ENCODE results near the gene KIF20A. TPM values are rescaled to one million over a fixed set of nuclear protein-coding genes. Genes with fewer than 3 reads are reported as not detected.

The KIF20A gene
- polyA plus RNA-seq, 2 of the 4 experiments (the other 2 are of a cell fraction): 37.4 to 45.0 TPM

GRCh38 chr5:138138949-138139780, 39.7 kb upstream of the KIF20A start, which contains the start of gene NME5 (continued):
- no peak for TF ChIP-seq HES2 (IDR thresholded peaks at IDR 0.05)
- no peak for TF ChIP-seq FOSL2 (IDR thresholded peaks at IDR 0.05)
- TF ChIP-seq FOSL2 (CRISPR knock-in tag; IDR thresholded peaks at IDR 0.05): no peak
- TF ChIP-seq KDM1A (IDR thresholded peaks at IDR 0.05; ENCODE audit: low read depth): no peak
- TF ChIP-seq HMGXB4 (CRISPR knock-in tag; IDR thresholded peaks at IDR 0.05; ENCODE audit: borderline replicate concordance): no peak

DNA sequence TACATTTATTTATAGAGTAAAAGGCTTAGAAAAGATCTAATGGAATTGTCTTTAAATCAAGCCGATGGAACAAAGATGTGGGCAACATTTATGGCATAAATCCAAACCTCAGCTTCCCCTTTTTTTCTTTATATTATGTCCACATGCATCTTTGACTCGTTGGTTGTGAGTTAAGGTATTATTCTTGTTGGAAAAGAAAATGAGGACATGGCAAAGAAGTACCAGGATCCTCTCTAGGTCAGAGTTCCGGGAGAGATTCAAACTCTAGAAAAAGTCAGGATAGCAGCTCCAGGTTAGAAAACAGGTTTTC, 39.2 kb upstream of the KIF20A start:
- FAIRE-seq: no peak
- no peak overlapping the region for H3K27ac ChIP-seq
- ChIA-PET CTCF (interaction anchor here (0.6 to 3.2 kb wide), 6 partner anchors 40 to 641 kb away, joined by 3 to 14 read pairs (median 3); partner anchors contain the start of gene SPOCK1), POLR2A (no interaction called here)
- no peak for DNase-seq (ENCODE audit: low read depth in 1 of 2, low spot score in 1 of 2)
- no peak overlapping the region for H3K4me2 ChIP-seq
- TF ChIP-seq HEYL (CRISPR knock-in tag; IDR thresholded peaks at IDR 0.05) (no peak), NFE2L2 (conservative IDR thresholded peaks at IDR 0.05; ENCODE audit: low read length) (no peak), KDM1A (IDR thresholded peaks at IDR 0.05; ENCODE audit: low read depth) (no peak), RCOR1 (IDR thresholded peaks at IDR 0.05; ENCODE audit: low read depth, low read length) (no peak), HOXA7 (CRISPR knock-in tag; IDR thresholded peaks at IDR 0.05) (no peak), RARB (CRISPR knock-in tag; IDR thresholded peaks at IDR 0.05) (no peak), KDM5A (IDR thresholded peaks at IDR 0.05) (no peak), PBX3 (IDR thresholded peaks at IDR 0.05) (no peak), NR3C1 (IDR thresholded peaks at IDR 0.05) (no peak), BHLHE40 (IDR thresholded peaks at IDR 0.05; ENCODE audit: low read depth, low read length) (no peak), FOXS1 (CRISPR knock-in tag; IDR thresholded peaks at IDR 0.05) (no peak), REST (IDR thresholded peaks at IDR 0.05) (no peak), ZC3H11A (IDR thresholded peaks at IDR 0.05) (no peak), JUNB (IDR thresholded peaks at IDR 0.05) (no peak), EHMT2 (IDR thresholded peaks at IDR 0.05; ENCODE audit: low read depth) (no peak), TP53 (CRISPR knock-in tag; IDR thresholded peaks at IDR 0.05) (no peak), RAD21 (conservative IDR thresholded peaks at IDR 0.05 in 1 of 2, IDR thresholded peaks at IDR 0.05 in 1 of 2) (no peak), ZNF302 (CRISPR knock-in tag; IDR thresholded peaks at IDR 0.05) (no peak), ATOH8 (CRISPR knock-in tag; IDR thresholded peaks at IDR 0.05; ENCODE audit: low read depth) (no peak), CHD4 (IDR thresholded peaks at IDR 0.05; ENCODE audit: borderline replicate concordance) (no peak)
- ATAC-seq: no peak
- WGBS (ENCODE audit: missing lambda C conversion rate): 62% methylated on average over 3 of the region's 3 CpGs
- H3K9me3 ChIP-seq: no peaks in the 10 kb centered on the region
- no peaks in the 10 kb centered on the region for H3K4me1 ChIP-seq
- no peak overlapping the region for H3K4me3 ChIP-seq
